Smooth muscle cell (in vitro differentiated cells): ENCODE results near the gene PPFIA4. TPM values are rescaled to one million over a fixed set of nuclear protein-coding genes. Genes with fewer than 3 reads are reported as not detected.

Experiments
- DNase-seq: peaks from one replicate; lab custom pipeline; 2025; ENCODE audit not compliant: unreplicated experiment; lab: John Stamatoyannopoulos, UW
- H2AFZ ChIP-seq: fragments of 200-600 bp; sonication (generic); 2 replicates; pipeline ENCODE4 v1.6.0; 2016; ENCODE audit warnings: antibody characterized with exemption, low read depth, mild to moderate bottlenecking
- H3F3A ChIP-seq: fragments of 200-600 bp; sonication (generic); 2 replicates; pipeline ENCODE4 v1.6.0; 2017; ENCODE audit warnings: antibody characterized with exemption, low read depth
- H3K27ac ChIP-seq: fragments of 200-600 bp; sonication (generic); 2 replicates; pipeline ENCODE4 v1.5.1; 2016; ENCODE audit warnings: low read depth, mild to moderate bottlenecking
- H3K27me3 ChIP-seq: fragments of 200-600 bp; sonication (generic); 2 replicates; pipeline ENCODE4 v1.6.1; 2016; ENCODE audit warnings: low read depth, mild to moderate bottlenecking
- H3K36me3 ChIP-seq: fragments of 200-600 bp; sonication (generic); 2 replicates; pipeline ENCODE4 v1.5.1; 2016; ENCODE audit warnings: low read depth
- H3K4me1 ChIP-seq: fragments of 200-600 bp; sonication (generic); 2 replicates; pipeline ENCODE4 v1.5.1; 2016; ENCODE audit warnings: low read depth
- H3K4me2 ChIP-seq: fragments of 200-600 bp; sonication (generic); 2 replicates; pipeline ENCODE4 v1.6.0; 2016; ENCODE audit warnings: mild to moderate bottlenecking
- H3K4me3 ChIP-seq: fragments of 200-600 bp; sonication (generic); 2 replicates; pipeline ENCODE4 v1.5.1; 2016; ENCODE audit warnings: mild to moderate bottlenecking
- H3K79me2 ChIP-seq: fragments of 200-600 bp; sonication (generic); 2 replicates; pipeline ENCODE4 v1.6.0; 2016; ENCODE audit warnings: low read depth, mild to moderate bottlenecking
- H3K9ac ChIP-seq: fragments of 200-600 bp; sonication (generic); 2 replicates; pipeline ENCODE4 v1.6.0; 2016; ENCODE audit warnings: low read depth
- H3K9me3 ChIP-seq: fragments of 200-600 bp; sonication (generic); replicated peaks from 2 replicates; pipeline ENCODE4 v1.5.1; 2016; ENCODE audit warnings: low read depth
- H4K20me1 ChIP-seq: fragments of 200-600 bp; sonication (generic); 2 replicates; pipeline ENCODE4 v1.6.0; 2016; ENCODE audit warnings: low read depth
- WGBS: methylation state at CpG from one replicate; pipeline ENCODE4 v1.1.7; 2016; ENCODE audit warnings: low lambda C conversion rate; 5-methylcytosine and 5-hydroxymethylcytosine counted together
- polyA plus RNA-seq: library from polyadenylated mRNA; unstranded; fragments of >200 nt; fragmentation: Nextera tagmentation; extraction: Ambion mirVana; gene quantifications from 2 replicates; pipeline ENCODE4 v1.2.1, GENCODE V29; 2016
- total RNA-seq: library from RNA; depleted of rRNA; stranded (reverse); fragments of >200 nt; gene quantifications from 2 replicates; pipeline ENCODE4 v1.2.3, GENCODE V29; 2014
- TF ChIP-seq, protein P1 (sequence below): fragments of 200-600 bp; sonication (generic); IDR thresholded peaks from 2 replicates; pipeline ENCODE4 v1.5.1; 2017; ENCODE audit warnings: borderline replicate concordance, mild to moderate bottlenecking, antibody characterized with exemption; ENCODE audit not compliant: insufficient read depth, poor library complexity, severe bottlenecking

Gene PPFIA4
- total and polyA plus RNA-seq, 2 experiments from 2014 or later, result 6.5 to 10.8 TPM

DNA sequence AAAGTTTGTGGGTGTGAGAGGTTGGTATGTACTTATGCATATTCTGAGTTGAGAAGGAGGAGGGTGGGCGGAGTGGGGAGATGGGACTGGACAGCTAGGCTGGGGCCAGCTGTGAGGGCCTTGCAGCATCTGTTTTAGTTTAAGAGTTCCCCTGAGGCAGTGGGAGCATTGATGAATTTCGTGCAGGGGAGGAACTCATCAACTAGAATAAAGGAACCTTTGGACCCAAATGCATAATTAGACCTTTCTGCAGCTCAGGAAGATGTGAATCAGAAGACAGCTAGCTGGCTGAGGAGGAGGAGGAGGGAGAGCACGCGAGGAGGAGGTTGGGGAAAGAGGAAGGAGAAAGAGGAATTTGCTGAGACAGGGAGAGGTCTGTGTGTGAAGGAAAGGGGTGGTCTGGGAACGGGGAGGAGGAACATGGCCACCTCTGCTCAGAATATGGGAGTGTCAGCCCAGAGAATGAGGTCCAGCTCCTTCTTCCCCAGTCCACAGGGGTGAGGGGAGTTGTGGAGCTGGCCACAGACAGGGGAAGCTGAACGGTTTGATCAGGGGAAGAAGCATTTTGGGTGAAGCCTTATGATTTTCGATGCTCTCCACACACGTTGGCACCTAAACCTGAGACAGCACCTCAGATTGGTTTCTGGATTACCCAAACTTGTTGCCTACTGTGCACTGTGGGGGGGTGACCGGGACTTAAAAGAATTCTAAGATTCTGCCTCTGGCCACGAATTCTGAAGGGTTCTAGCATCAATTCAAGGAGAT lies 31.8 kb downstream of the PPFIA4 start:
- no peaks in the 10 kb centered on the region for H3K9me3 ChIP-seq
- WGBS, result 79% methylated on average over 9 of the region's 10 CpGs
- no peak overlapping the region for H2AFZ ChIP-seq
- H3F3A ChIP-seq, result no peaks in the 10 kb centered on the region
- no peaks in the 10 kb centered on the region for H4K20me1 ChIP-seq
- no peak overlapping the region for H3K4me3 ChIP-seq
- peaks cover 4% of the 10 kb centered on the region for H3K4me1 ChIP-seq
- DNase-seq, result no peak
- H3K27me3 ChIP-seq, result no peaks in the 10 kb centered on the region
- H3K27ac ChIP-seq, result no peak overlapping the region
- no peaks in the 10 kb centered on the region for H3K36me3 ChIP-seq
- no peaks in the 10 kb centered on the region for H3K79me2 ChIP-seq
- H3K9ac ChIP-seq, result no peak overlapping the region
- TF ChIP-seq, protein P1, sequence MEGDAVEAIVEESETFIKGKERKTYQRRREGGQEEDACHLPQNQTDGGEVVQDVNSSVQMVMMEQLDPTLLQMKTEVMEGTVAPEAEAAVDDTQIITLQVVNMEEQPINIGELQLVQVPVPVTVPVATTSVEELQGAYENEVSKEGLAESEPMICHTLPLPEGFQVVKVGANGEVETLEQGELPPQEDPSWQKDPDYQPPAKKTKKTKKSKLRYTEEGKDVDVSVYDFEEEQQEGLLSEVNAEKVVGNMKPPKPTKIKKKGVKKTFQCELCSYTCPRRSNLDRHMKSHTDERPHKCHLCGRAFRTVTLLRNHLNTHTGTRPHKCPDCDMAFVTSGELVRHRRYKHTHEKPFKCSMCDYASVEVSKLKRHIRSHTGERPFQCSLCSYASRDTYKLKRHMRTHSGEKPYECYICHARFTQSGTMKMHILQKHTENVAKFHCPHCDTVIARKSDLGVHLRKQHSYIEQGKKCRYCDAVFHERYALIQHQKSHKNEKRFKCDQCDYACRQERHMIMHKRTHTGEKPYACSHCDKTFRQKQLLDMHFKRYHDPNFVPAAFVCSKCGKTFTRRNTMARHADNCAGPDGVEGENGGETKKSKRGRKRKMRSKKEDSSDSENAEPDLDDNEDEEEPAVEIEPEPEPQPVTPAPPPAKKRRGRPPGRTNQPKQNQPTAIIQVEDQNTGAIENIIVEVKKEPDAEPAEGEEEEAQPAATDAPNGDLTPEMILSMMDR, result no peak
- H3K4me2 ChIP-seq, result no peak overlapping the region

DNA sequence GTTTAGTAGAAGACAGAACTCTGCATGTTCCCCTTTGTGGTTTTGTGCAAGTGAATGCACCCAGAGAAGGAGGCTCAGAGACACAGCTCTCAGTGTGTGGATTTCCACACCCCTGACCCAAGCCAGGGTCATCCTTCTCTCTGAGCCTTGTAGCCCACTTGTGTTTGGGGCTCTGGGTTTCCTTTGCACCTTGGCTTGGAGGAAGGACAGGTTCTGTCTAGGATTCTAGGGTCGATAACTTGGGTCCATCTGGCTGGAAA lies 32.3 kb downstream of the PPFIA4 start:
- Histone ChIP-seq H3K9ac (no peak overlapping the region), H3K9me3 (no peaks in the 10 kb centered on the region), H3K79me2 (no peaks in the 10 kb centered on the region), H3K4me1 (peaks cover 4% of the 10 kb centered on the region), H3K36me3 (no peaks in the 10 kb centered on the region), H2AFZ (no peak overlapping the region), H3F3A (no peaks in the 10 kb centered on the region), H3K27ac (no peak overlapping the region), H3K27me3 (no peaks in the 10 kb centered on the region), H3K4me3 (no peak overlapping the region), H3K4me2 (no peak overlapping the region), H4K20me1 (no peaks in the 10 kb centered on the region)
- TF ChIP-seq, protein P1, result no peak
- DNase-seq, result no peak
- 92% methylated on average over 1 of the region's 1 CpG for WGBS

DNA sequence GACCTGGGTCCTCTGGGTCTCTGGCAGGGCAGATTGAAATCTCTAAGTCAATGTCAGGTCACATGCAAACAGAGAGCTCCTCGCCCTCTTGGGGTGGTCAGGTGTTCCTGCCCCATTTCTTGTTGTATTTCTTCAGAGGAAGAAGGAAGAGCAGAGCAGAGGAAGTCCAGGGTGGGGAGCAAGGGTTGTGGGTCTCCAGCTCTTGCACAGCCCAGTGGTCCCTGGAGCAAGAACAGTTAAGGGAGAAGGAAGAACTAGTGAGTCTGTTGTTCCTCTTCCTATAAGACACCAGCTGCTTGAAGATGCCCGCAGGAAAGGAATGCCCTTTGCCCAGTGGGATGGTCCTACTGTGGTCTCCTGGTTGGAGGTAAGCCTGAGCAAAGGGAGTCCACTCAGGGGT lies 33.2 kb downstream of the PPFIA4 start:
- no peaks in the 10 kb centered on the region for H3F3A ChIP-seq
- no peaks in the 10 kb centered on the region for H3K27me3 ChIP-seq
- H3K27ac ChIP-seq, result no peak overlapping the region
- no peak for DNase-seq
- H3K9me3 ChIP-seq, result no peaks in the 10 kb centered on the region
- H3K4me1 ChIP-seq, result peaks cover 4% of the 10 kb centered on the region
- no peak overlapping the region for H3K9ac ChIP-seq
- WGBS, result 97% methylated on average over 2 of the region's 2 CpGs
- H3K79me2 ChIP-seq, result no peaks in the 10 kb centered on the region
- H2AFZ ChIP-seq, result no peak overlapping the region
- H3K4me3 ChIP-seq, result no peak overlapping the region
- no peaks in the 10 kb centered on the region for H3K36me3 ChIP-seq
- H4K20me1 ChIP-seq, result no peaks in the 10 kb centered on the region
- TF ChIP-seq, protein P1, result no peak
- no peak overlapping the region for H3K4me2 ChIP-seq

DNA sequence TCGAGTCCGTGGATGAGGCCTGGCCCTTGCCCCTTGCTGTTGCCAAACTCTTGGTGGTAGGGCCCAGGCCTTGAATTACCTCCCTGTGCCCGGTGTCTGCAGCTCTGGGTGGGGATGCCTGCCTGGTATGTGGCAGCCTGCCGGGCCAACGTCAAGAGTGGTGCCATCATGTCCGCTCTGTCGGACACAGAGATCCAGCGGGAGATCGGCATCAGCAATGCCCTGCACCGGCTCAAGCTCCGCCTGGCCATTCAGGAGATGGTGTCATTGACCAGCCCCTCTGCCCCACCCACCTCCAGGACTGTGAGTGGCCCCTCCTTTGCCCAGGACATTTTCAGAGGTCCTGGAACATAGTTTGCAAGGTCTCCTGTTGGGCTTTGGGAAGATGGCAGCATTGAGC lies 33.8 kb downstream of the PPFIA4 start:
- no peak for DNase-seq
- no peak overlapping the region for H3K27ac ChIP-seq
- no peak overlapping the region for H2AFZ ChIP-seq
- TF ChIP-seq, protein P1, result no peak
- no peak overlapping the region for H3K4me2 ChIP-seq
- H3K79me2 ChIP-seq, result no peaks in the 10 kb centered on the region
- no peaks in the 10 kb centered on the region for H4K20me1 ChIP-seq
- no peak overlapping the region for H3K4me3 ChIP-seq
- WGBS, result 96% methylated on average over 11 of the region's 11 CpGs
- no peaks in the 10 kb centered on the region for H3F3A ChIP-seq
- no peaks in the 10 kb centered on the region for H3K9me3 ChIP-seq
- peaks cover under 1% of the 10 kb centered on the region for H3K4me1 ChIP-seq
- H3K36me3 ChIP-seq, result no peaks in the 10 kb centered on the region
- H3K27me3 ChIP-seq, result no peaks in the 10 kb centered on the region
- no peak overlapping the region for H3K9ac ChIP-seq
